ENCODE results near the gene GTF2H2C. TPM values are rescaled to one million over a fixed set of nuclear protein-coding genes. Genes with fewer than 3 reads are reported as not detected.
"Not testable (repeated sequence)": the region's sequence is repeated elsewhere in the genome, so short reads cannot be mapped to it uniquely, and the experiment has no call there.

Gene GTF2H2C
- total and polyA plus RNA-seq, 2 of the 8 experiments (the other 6 are each of a cell fraction or from before 2014, with no cell fraction given): 20.8 to 45.1 TPM

GRCh38 chr5:69566172-69566571 is 6.2 kb downstream of the GTF2H2C start:
- WGBS, 2 experiments (ENCODE audit: extremely low coverage in 1 of 2, insufficient coverage in 1 of 2, insufficient read length in 1 of 2, insufficient replicate concordance in 2 of 2, low coverage in 1 of 2, low lambda C conversion rate in 2 of 2, missing lambda C conversion rate in 1 of 2): 84% methylated on average over 2 of the region's 2 CpGs; no CpG with 5 or more reads in 1 of the 2 experiments
- H3K27ac ChIP-seq (ENCODE audit: low read depth, low read length); CTCF ChIA-PET (ENCODE audit: partially characterized antibody); H2AK5ac ChIP-seq (ENCODE audit: low read depth, low read length); H2AFZ ChIP-seq (ENCODE audit: low read length); FAIRE-seq; H3K14ac ChIP-seq (ENCODE audit: insufficient read length); H3K4me3 ChIP-seq (ENCODE audit: extremely low read depth in 1 of 4, insufficient read depth in 2 of 4, low read depth in 3 of 4, low read length in 4 of 4); POLR2A ChIA-PET (ENCODE audit: partially characterized antibody); H3K9ac ChIP-seq (replicated peaks in 1 of 4; ENCODE audit: extremely low read depth in 1 of 4, low read depth in 3 of 4, low read length in 3 of 4); H3K79me2 ChIP-seq (ENCODE audit: control insufficient read depth in 1 of 2, insufficient read depth in 2 of 2, low read length in 2 of 2); H3K4ac ChIP-seq (replicated peaks; ENCODE audit: insufficient read length, low read depth, low read length); H3K4me1 ChIP-seq (replicated peaks in 1 of 4; ENCODE audit: control insufficient read depth in 3 of 4, insufficient read depth in 4 of 4, low read length in 3 of 4); H3K18ac ChIP-seq (ENCODE audit: extremely low read depth, low read length); H4K91ac ChIP-seq (replicated peaks; ENCODE audit: insufficient read length, low read length); H3K23me2 ChIP-seq (ENCODE audit: low read depth, low read length); H3K27me3 ChIP-seq (replicated peaks in 1 of 4; ENCODE audit: control insufficient read depth in 3 of 4, extremely low read depth in 1 of 4, insufficient read depth in 3 of 4, low read length in 3 of 4); H4K5ac ChIP-seq (ENCODE audit: insufficient read length, low read depth, low read length); H3K79me1 ChIP-seq (ENCODE audit: low read depth, low read length); H3K36me3 ChIP-seq (ENCODE audit: control insufficient read depth in 2 of 4, insufficient read depth in 4 of 4, low read length in 3 of 4); H2BK5ac ChIP-seq (ENCODE audit: low read depth, low read length); H2BK20ac ChIP-seq (ENCODE audit: low read length); H2BK120ac ChIP-seq (replicated peaks; ENCODE audit: low read depth, low read length); H2BK12ac ChIP-seq (ENCODE audit: low read depth, low read length); H4K20me1 ChIP-seq (replicated peaks in 1 of 2; ENCODE audit: control insufficient read depth in 1 of 2, insufficient read depth in 2 of 2, low read length in 2 of 2); H4K8ac ChIP-seq (ENCODE audit: extremely low read depth, insufficient read depth, low read length); H3K4me2 ChIP-seq (ENCODE audit: insufficient read depth in 1 of 2, low read depth in 2 of 2, low read length in 2 of 2); H2BK15ac ChIP-seq (ENCODE audit: low read length); DNase-seq (ENCODE audit: low read depth in 1 of 2, low spot score in 2 of 2); H3K23ac ChIP-seq (ENCODE audit: insufficient read length); H3K9me3 ChIP-seq (ENCODE audit: insufficient read depth in 2 of 2, low read depth in 1 of 2, low read length in 1 of 2); H3K56ac ChIP-seq (replicated peaks; ENCODE audit: insufficient read length, low read depth, low read length): not testable (repeated sequence)

GRCh38 chr5:69568072-69568471 is 8.1 kb downstream of the GTF2H2C start:
- POLR2A ChIA-PET (ENCODE audit: partially characterized antibody): not testable (repeated sequence)

More at GRCh38 chr5:69568072-69568471, 8.1 kb downstream of the GTF2H2C start:
- H3K18ac ChIP-seq (ENCODE audit: extremely low read depth, low read length); H3K4me1 ChIP-seq (replicated peaks in 1 of 4; ENCODE audit: control insufficient read depth in 3 of 4, insufficient read depth in 4 of 4, low read length in 3 of 4); H4K91ac ChIP-seq (replicated peaks; ENCODE audit: insufficient read length, low read length); H3K23ac ChIP-seq (ENCODE audit: insufficient read length); H3K79me2 ChIP-seq (ENCODE audit: control insufficient read depth in 1 of 2, insufficient read depth in 2 of 2, low read length in 2 of 2); H2BK120ac ChIP-seq (replicated peaks; ENCODE audit: low read depth, low read length); H4K8ac ChIP-seq (ENCODE audit: extremely low read depth, insufficient read depth, low read length); H3K36me3 ChIP-seq (ENCODE audit: control insufficient read depth in 2 of 4, insufficient read depth in 4 of 4, low read length in 3 of 4); H3K4ac ChIP-seq (replicated peaks; ENCODE audit: insufficient read length, low read depth, low read length); H2AFZ ChIP-seq (ENCODE audit: low read length); H3K23me2 ChIP-seq (ENCODE audit: low read depth, low read length); H2BK12ac ChIP-seq (ENCODE audit: low read depth, low read length); DNase-seq (ENCODE audit: low read depth in 1 of 2, low spot score in 2 of 2); FAIRE-seq; H2AK5ac ChIP-seq (ENCODE audit: low read depth, low read length); H3K27me3 ChIP-seq (replicated peaks in 1 of 4; ENCODE audit: control insufficient read depth in 3 of 4, extremely low read depth in 1 of 4, insufficient read depth in 3 of 4, low read length in 3 of 4); H4K5ac ChIP-seq (ENCODE audit: insufficient read length, low read depth, low read length); H3K14ac ChIP-seq (ENCODE audit: insufficient read length); H3K9me3 ChIP-seq (ENCODE audit: insufficient read depth in 2 of 2, low read depth in 1 of 2, low read length in 1 of 2); H2BK5ac ChIP-seq (ENCODE audit: low read depth, low read length); H3K56ac ChIP-seq (replicated peaks; ENCODE audit: insufficient read length, low read depth, low read length); H3K79me1 ChIP-seq (ENCODE audit: low read depth, low read length); H2BK15ac ChIP-seq (ENCODE audit: low read length); CTCF ChIA-PET (ENCODE audit: partially characterized antibody); H3K9ac ChIP-seq (replicated peaks in 1 of 4; ENCODE audit: extremely low read depth in 1 of 4, low read depth in 3 of 4, low read length in 3 of 4); H2BK20ac ChIP-seq (ENCODE audit: low read length); H4K20me1 ChIP-seq (replicated peaks in 1 of 2; ENCODE audit: control insufficient read depth in 1 of 2, insufficient read depth in 2 of 2, low read length in 2 of 2); H3K4me2 ChIP-seq (ENCODE audit: insufficient read depth in 1 of 2, low read depth in 2 of 2, low read length in 2 of 2); H3K27ac ChIP-seq (ENCODE audit: low read depth, low read length); H3K4me3 ChIP-seq (ENCODE audit: extremely low read depth in 1 of 4, insufficient read depth in 2 of 4, low read depth in 3 of 4, low read length in 4 of 4): not testable (repeated sequence)
- WGBS, 2 experiments (ENCODE audit: extremely low coverage in 1 of 2, insufficient coverage in 1 of 2, insufficient read length in 1 of 2, insufficient replicate concordance in 2 of 2, low coverage in 1 of 2, low lambda C conversion rate in 2 of 2, missing lambda C conversion rate in 1 of 2): no CpG with 5 or more reads among the region's 2 CpGs
